Testis (tissue), 3 donors: ENCODE data around the gene LACTB. TPM values are rescaled to one million over a fixed set of nuclear protein-coding genes. Genes with fewer than 3 reads are reported as not detected.

Experiments used
- DNase-seq: peaks from one replicate; pipeline ENCODE4 v3.0.0-alpha.2; 2019
- H3K27ac ChIP-seq, 2 donors: fragments of 200-600 bp; sonication (generic); one replicate each; pipeline ENCODE4 v1.5.1; 2019
- H3K27me3 ChIP-seq: fragments of 200-600 bp; sonication (generic); one replicate; pipeline ENCODE4 v1.5.1; 2019
- H3K36me3 ChIP-seq: fragments of 200-600 bp; sonication (generic); one replicate; pipeline ENCODE4 v1.5.1; 2017; ENCODE audit warnings: low read depth; ENCODE audit errors: missing control alignments
- H3K4me1 ChIP-seq: fragments of 200-600 bp; sonication (generic); one replicate; pipeline ENCODE4 v1.5.1; 2019
- H3K4me3 ChIP-seq, 2 donors: fragments of 200-600 bp; sonication (generic); one replicate each; pipeline ENCODE4 v1.5.1; 2017 to 2019
- H3K9me3 ChIP-seq: fragments of 200-600 bp; sonication (generic); one replicate; pipeline ENCODE4 v1.5.1; 2017
- CTCF ChIP-seq, 3 experiments: fragments of 450-650 bp in 2 of 3; fragments of 200-600 bp in 1 of 3; sonication (generic) in 1 of 3; IDR thresholded peaks; one replicate each; pipeline ENCODE4 v1.5.1; 2016 to 2019; ENCODE audit warnings: antibody characterized with exemption in 3 of 3, mild to moderate bottlenecking in 2 of 3, moderate library complexity in 1 of 3
- POLR2A ChIP-seq: fragments of 450-650 bp; IDR thresholded peaks from one replicate; pipeline ENCODE4 v1.6.1; 2017; ENCODE audit warnings: antibody characterized with exemption, mild to moderate bottlenecking, moderate library complexity
- WGBS, 2 donors: methylation state at CpG; one replicate each; pipeline ENCODE4 v1.1.5; 2018; 5-methylcytosine and 5-hydroxymethylcytosine counted together
- intact Hi-C: fragments of 100-400 bp; cut with DNase I; formaldehyde crosslinking; loops from one replicate; pipeline ENCODE4 v1.15.1; 2023; ENCODE audit warnings: low total_unique reads
- polyA plus RNA-seq: library from polyadenylated mRNA; stranded (reverse); fragments of 350-450 nt; fragmentation: Illumina TruSeq; extraction: RNeasy Lipid Tissue Mini Kit (QIAGEN cat#74804); gene quantifications from one replicate; pipeline ENCODE4 v1.2.3, GENCODE V29; 2014; ENCODE audit warnings: low read depth, low replicate concordance; ENCODE audit not compliant: insufficient read depth
- total RNA-seq, 2 donors: library from RNA; depleted of rRNA; stranded (reverse); fragments of >200 nt; gene quantifications; one replicate each; pipeline ENCODE4 v1.2.3, GENCODE V29; 2016

LACTB gene
- total and polyA plus RNA-seq, 3 donors from 2014 or later: 8.9 to 24.7 (median 17.1) TPM

GRCh38 chr15:63084806-63085205, 36.9 kb upstream of the LACTB start:
- Histone ChIP-seq H3K27ac (no peak overlapping the region), H3K4me1 (no peaks in the 10 kb centered on the region), H3K4me3 (no peak overlapping the region), H3K27me3 (no peaks in the 10 kb centered on the region), H3K36me3 (no peaks in the 10 kb centered on the region), H3K9me3 (no peaks in the 10 kb centered on the region)
- intact Hi-C loops: no loop called here
- 94 to 95% methylated on average over 1 of the region's 1 CpG for WGBS, 2 donors
- no peak for TF ChIP-seq CTCF (IDR thresholded peaks at IDR 0.05)
- no peak for TF ChIP-seq POLR2A
- no peak for DNase-seq

DNA sequence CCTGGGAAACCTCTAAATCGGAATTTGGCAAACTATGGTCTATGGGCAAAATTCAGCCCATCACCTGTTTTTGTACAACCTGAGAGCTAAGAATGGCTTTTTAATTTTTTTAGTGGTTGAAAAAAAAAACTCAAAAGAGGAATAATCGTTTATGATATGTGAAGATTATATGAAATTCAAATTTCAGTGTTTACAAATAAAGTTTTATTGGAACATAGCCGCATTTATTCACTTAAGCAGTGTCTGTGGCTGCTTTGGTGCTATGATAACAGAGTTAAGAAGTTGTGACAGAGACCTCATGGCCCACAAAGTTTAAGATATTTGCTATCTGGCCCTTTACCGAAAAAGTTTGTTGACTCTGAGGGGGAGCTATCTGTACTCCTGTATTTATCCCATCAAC, 36.4 kb upstream of the LACTB start:
- no peaks in the 10 kb centered on the region for H3K4me1 ChIP-seq
- WGBS, 2 donors: 91 to 93% methylated on average over 4 of the region's 4 CpGs
- H3K27ac ChIP-seq: no peak overlapping the region

GRCh38 chr15:63086271-63086670, 35.4 kb upstream of the LACTB start:
- no peak overlapping the region for H3K27ac ChIP-seq
- intact Hi-C loops: no loop called here
- H3K4me3 ChIP-seq: no peak overlapping the region

More for the DNA sequence above, 36.4 kb upstream of the LACTB start:
- no peak for TF ChIP-seq POLR2A
- Histone ChIP-seq H3K36me3 (no peaks in the 10 kb centered on the region), H3K4me3 (no peak overlapping the region), H3K27me3 (no peaks in the 10 kb centered on the region), H3K9me3 (no peaks in the 10 kb centered on the region)
- intact Hi-C loops: no loop called here
- DNase-seq: no peak

DNA sequence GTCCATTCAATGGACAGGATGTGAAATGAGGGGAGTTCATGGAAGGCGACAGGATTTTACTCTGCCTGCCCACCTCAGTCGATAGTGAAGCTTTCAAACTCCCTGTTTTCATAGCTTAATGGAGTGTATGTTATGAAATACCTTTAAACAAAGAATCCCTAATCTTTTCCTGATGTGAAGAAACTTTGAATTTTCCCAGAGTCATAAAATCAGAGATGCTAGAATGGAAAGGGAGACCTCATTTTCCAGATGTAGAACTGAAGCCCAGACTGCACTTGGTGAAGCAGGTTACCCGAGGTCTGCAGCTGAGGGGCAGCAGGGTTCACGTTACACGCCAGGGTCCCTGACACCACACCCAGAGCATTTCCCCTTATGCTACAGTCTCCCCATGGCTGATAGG, 34.7 kb upstream of the LACTB start:
- no peak for DNase-seq
- Histone ChIP-seq H3K27ac (no peak overlapping the region), H3K36me3 (no peaks in the 10 kb centered on the region), H3K4me1 (no peaks in the 10 kb centered on the region), H3K9me3 (no peaks in the 10 kb centered on the region), H3K27me3 (no peaks in the 10 kb centered on the region), H3K4me3 (no peak overlapping the region)
- intact Hi-C loops: no loop called here
- WGBS, 2 donors: 70 to 77% methylated on average over 5 of the region's 5 CpGs
- no peak for TF ChIP-seq CTCF (IDR thresholded peaks at IDR 0.05)

More at GRCh38 chr15:63086271-63086670, 35.4 kb upstream of the LACTB start:
- Histone ChIP-seq H3K4me1 (no peaks in the 10 kb centered on the region), H3K27me3 (no peaks in the 10 kb centered on the region), H3K9me3 (no peaks in the 10 kb centered on the region), H3K36me3 (no peaks in the 10 kb centered on the region)
- no peak for TF ChIP-seq CTCF (IDR thresholded peaks at IDR 0.05)
- TF ChIP-seq POLR2A: no peak
- DNase-seq: no peak
- WGBS, 2 donors: 69 to 83% methylated on average over 4 of the region's 4 CpGs

DNA sequence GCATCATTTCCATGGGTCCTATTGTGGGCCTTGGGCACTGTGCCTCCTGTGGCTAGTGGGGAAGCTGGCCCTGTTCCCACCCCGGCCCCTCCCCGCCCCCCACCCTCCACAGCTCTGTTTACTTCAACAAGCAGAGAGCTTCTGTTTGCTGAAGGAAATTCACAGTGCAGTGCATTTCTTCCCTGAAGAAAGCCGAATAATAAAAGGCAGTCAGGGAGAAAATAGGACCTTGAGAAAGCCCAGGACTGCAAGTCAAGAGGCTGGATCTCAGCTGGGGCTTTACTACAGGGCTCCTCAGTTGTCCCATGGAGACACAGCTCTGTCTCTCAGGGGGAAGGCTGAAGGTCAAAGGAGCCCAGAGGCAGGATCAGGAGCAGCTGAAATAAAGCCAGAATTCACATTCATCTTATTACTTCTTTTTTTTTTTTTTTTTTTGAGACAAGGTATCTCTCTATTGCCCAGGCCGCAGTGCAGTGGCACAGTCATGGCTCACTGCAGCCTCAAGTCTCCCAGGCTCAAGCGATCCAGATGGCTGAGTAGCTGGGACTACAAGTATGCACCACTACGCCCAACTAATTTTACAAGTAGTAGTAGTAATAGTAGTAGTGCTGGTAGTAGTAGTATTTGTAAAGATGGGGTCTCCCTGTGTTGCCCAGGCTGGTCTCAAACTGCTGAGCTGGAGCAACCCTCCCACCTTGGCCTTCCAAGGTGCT, 33.0 kb upstream of the LACTB start:
- Histone ChIP-seq H3K27me3 (no peaks in the 10 kb centered on the region), H3K36me3 (no peaks in the 10 kb centered on the region), H3K9me3 (no peaks in the 10 kb centered on the region), H3K27ac (no peak overlapping the region), H3K4me1 (no peaks in the 10 kb centered on the region), H3K4me3 (no peak overlapping the region)
- 78 to 88% methylated on average over 6 of the region's 6 CpGs for WGBS, 2 donors
- intact Hi-C loops: no loop called here
- TF ChIP-seq POLR2A (no peak), CTCF (IDR thresholded peaks at IDR 0.05) (no peak)
- DNase-seq: no peak
